HG03354 (cell line): ENCODE measurements around the gene REXO1.

Experiments used
- ATAC-seq: cut with Tn5 transposase; IDR thresholded peaks from one replicate; pipeline ENCODE4 v1.9.1; 2021; ENCODE audit warnings: mild to moderate bottlenecking; ENCODE audit not compliant: unreplicated experiment, poor library complexity, severe bottlenecking

The REXO1 gene

DNA sequence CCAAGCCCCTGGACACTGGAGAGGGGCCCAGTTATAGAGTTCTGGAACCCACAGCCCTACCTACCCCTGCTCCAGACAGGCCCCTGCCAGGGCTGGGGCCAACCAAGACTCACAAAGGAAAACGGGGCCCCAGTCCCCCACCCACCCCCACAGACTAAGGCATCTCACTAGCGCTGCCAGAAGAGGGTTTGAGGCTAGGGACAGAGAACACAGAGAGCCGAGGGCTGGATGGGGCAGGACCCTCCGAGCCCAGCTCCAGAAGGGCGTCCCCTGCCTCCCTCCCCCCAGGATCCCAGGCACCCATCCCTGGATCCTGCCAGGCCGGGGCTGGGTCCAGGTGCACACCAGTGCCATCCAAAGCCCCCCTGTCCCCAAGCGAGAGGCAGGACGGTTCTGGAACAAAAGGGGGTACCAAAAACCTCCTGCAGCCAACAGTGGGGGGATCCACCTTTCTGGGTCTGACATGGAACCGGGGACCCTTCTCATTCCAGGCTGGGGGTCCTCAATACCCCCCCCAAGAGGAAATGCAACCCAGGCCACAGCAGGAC, 4.4 kb upstream of the REXO1 start:
- no peak for ATAC-seq

DNA sequence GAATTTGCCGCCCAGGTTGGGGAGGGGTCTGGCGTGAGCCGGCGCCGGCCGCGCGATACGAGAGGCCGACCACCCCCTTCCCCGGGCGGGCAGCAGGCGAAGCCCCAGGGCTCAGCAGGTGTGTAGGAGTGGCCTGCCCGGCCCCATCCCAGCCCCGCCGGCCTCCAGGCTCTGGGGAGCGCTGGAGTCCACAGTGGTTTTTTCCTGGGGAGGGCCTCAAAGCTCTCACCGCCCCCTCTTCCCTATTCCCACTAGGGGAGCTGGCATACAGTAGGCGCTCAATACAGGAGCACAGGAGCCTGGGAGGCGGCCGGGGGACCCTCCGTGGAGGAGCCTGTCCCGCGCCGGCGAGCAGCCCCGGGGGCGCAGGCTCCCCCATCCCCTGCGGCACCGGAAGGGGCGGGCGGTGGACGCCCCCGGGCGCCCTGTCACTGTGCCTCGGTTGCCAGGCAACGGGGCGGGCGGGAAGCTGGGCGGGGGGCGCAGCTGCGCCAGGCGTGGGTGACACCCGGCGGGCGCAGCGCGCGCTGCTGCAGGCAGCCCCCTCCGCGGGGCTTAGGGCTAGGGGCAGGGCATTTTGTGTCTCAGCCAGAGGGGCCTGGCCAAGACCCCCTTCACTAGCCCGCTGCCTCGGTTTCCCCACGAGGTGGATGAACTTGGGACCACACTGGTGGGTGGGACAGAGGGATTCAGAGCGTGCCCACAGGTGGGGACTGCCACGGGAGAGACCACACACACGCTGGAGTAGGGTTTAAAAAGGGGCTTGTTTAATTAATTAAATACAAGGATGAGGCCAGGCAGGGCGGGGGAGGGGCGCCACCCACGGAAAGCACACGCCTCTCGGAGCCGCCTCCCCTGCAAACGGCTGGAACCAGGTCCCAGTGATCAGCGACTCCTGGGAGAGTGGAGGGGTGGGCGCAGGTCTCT, 3.6 kb upstream of the REXO1 start:
- ATAC-seq = no peak

DNA sequence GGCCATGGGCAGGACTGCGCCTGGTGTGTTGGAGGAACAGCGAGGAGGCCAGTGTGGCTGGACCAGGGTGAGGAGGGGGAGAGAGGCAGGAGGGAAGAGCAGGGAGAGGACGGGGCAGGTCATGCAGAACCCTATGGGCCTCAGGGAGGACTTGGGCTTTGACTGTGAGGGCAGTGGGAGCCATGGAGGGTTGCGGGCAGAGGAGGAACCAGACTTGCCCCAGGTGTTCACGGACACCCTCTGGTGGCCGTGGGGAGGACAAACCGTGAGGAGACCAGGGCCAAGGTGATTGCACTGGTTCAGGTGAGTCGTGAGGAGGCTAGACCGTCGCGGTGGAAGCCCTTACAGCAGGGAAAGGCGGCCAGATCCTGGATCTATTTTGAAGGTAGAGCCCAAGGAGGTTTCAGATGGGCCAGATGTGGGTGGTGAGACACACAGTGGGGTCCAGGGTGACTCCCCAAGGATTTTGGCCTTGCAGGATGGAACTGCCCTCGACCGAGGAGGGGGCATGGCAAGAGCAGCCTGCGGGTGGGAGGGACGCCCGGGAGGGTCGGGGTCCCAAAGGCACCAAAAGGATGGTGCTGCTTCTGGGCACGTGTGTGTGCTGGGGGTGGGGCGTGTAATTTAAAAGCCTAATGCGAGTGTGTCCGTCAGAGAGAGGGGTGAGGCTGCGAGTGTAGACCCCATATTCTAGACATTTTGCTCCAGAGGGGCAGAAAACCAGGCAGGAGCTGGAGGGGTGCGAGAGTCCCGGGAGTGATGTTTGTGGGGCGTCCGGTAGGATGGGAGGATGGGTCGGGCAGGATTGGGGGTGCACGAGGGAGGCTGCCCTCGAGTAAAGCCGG, 2.7 kb upstream of the REXO1 start:
- no peak for ATAC-seq

DNA sequence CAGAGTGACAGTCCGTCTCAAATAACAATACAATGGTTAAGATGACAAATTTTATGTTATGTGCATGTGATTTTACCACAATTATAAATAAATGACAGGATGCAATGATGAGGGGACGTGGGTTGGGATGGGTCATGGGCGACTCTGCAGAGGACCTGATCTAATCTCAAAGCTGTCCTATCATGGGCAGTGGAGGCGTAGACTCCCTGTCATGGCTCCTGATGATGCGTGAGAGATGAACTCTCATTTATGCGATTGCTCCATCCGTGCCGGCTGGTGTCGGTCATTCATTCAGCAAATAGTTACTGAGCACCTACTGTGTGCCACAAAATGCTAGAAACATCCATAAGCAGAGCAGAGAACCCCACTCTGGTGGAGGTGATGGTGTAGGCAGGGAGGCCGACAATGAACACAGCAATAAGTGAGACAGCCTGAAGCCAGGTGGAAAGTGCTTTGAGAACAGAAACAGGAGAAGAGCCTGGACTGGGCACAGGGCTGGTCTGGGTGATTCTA, 1.7 kb upstream of the REXO1 start:
- no peak for ATAC-seq

DNA sequence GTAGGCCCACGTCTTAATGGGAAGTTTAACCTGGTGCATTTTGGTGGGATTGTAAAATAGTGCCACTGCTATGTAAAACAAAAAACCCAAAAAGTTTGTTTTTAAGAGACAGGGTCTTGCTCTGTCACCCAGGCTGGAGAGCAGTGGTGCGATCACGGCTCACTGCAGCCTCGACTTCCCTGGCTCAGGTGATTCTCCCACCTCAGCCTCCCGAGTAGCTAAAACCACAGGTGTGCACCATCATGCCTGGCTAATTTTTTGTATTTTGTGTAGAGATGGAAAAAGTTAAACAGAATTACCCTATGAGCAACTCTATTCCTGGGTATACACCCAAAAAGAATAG, 820 bp upstream of the REXO1 start:
- ATAC-seq = no peak

DNA sequence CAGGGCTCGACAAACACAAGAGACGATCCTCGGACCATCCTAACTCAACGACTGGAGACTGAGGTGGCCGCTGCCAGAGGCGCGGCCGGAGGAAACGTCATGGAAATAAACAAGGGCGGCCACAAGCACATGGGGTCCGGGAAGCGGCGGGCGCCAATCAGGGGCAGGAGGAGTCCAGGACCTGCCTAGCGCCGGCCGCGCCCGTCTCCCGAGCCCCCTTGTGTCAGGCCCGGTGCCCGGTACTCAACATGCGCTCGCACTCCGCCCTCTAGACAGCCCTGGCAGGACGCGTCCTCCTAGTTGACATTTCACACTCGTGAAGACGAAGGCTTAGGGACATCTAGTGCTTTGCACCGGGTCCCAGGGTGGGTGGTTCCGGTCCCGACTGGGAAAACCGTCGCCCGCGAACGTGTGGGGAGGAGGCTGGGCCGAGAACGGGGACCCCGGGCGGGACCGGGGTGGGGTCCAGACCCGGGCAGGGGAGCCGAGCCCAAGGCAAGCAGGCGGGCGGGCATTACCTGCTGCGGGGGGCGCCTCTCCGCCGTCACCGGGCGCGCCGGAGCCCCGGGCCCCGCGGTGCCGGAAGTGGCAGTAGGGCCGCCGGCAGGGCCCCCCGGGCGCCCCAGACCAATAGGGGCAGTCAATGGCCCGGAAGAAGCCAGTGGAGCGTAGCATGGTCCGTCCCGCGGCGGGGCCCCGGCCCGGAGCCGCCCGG, 442 bp downstream of the REXO1 start:
- peak; percentile 33 for ATAC-seq

DNA sequence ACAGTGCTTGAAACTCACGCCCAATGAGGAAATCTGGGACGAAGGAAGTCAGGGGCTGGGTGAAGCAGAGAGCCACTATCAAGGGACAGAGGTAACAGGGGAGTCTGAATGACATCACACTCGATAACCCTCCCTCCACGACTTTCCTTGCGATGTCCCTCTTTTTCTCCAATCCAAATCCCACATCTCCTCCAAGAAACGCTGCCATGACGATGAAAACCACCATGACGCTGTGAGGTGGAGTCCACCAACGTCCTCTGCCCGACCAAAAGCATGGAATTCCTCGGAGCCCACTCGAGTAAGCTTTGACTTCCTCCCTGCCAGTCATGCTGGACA, 967 bp downstream of the REXO1 start:
- ATAC-seq = no peak

DNA sequence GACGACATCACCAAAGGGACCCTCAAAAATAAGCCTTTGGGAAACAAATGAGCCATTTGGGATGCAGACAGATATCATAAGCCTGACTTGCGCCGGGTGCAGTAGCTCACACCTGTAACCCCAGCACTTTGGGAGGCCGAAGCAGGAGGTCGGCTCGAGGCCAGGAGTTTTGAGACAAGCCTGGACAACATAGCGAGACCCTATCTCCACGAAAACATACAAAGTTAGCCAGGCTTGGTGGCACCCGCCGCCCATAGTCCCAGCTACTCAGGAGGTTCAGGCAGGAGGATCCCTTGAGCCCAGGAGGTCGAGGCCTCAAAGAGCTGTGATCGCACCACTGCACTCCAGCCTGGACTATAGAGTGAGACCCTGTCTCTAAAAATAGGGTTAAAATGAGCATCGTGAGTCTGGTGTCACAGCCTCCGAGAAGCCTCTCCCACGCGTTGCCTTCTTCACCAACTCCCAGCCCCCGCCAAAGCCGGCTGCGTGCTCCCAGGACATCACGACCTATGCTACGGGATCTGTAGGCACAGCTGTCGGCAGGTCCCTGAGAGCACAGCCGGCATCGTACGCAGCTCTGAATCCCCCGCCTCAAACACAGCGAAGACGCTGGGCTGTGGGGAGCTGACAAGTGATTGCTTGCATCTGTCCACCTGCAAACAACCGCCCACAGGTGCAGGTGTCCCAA, 1.6 kb downstream of the REXO1 start:
- no peak for ATAC-seq

DNA sequence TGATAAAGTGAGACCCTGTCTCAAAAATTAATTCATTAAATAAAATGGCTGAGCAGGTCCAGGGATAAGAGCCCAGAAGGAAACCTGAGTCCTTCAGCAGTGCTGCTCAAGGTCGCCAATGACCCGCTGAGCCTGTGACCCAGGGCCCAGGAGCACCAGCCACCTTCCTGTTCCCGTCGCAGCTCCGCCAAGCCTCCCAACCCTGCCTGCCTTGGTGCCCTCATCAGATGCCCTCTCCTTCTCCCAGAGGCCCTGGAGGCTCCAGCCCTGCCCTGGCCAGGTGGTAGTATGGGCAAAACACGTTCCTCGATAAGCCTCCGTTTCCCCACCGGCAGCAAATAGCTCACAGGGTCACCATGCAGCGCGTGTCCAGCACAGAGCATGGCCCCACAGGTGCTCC, 2.6 kb downstream of the REXO1 start:
- no peak for ATAC-seq

DNA sequence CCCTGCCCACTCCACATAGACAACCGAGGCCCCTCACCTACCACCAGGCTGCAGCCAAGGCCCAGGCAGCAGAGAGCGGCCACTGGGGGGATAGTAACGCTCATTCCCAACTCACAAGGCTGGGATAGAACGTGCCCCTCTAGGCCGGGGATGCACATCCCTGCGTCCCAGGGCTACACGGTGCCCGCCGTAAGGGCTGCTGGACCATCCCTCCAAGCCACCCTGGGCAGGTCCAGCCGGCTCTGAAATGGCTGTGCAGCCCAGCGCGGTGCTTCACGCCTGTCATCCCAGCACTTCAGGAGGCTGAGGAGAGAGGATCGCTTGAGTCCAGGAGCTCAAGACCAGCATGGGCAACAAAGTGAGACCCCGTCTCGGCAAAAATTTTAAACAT, 3.2 kb downstream of the REXO1 start:
- no peak for ATAC-seq

DNA sequence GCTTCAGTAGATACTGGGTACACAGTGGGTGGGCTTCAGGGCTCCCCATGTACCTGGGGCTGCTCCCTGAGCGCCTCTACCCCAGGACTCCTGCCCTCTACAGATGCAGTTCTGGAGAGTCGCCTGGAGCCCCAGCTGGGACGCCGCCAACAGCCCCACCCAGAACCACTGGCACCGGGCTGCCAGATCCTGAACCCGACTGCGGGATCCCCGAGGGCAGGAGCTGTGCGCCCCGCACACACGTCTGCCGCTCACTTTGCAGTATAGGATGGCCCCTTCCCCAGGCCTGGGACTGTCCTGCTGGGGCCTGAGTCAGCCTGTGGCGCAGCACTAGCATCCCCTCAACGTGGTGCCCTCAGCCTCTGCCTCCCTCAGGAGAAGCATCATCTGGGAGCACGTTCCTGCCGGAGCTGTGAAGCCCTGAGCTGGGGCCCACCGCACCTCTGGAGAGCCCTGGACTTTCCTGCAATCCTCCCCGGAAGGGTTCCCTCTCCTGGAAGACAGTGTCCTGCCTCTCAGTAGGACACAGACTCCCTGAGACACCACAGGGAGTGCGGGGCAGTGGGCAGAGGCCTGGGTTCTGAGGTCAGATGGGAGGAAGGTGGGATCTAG, 3.7 kb downstream of the REXO1 start:
- ATAC-seq = no peak

DNA sequence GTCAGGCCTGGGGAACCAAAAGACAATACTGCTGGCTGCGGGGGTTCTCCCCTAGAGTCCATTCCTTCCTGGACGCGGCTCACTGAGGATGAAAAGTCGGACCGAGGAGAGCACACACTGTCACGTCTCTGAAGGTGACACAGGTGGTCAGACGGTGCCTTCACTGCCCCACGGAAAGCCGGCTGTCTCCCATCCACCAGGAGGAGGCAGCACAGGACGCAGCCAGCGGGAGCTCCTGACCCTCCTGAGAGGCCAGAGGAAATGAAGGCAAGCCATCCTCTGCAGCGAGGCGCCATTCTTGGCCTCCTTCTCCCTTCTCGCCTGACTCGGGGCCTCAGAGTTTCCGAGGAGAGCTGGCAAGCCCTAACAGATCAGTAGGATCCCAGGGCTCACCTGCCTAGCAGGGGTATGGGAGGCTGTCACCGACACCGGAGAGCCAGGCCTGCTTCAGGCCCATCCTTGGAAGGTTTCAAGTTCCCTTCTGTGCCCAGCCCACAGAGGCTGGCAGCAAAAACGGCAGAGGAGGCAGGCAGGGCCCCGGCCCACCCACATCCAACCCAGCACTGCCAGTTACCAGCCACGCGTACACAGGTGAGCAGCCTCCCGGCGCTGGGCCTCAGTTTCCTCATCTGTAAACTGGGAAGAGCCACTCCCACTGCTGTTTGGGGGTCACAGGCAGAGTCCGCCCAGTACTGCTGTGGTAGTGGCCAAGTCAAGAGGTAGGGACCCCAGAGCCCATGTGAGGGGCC, 4.5 kb downstream of the REXO1 start:
- ATAC-seq = no peak

DNA sequence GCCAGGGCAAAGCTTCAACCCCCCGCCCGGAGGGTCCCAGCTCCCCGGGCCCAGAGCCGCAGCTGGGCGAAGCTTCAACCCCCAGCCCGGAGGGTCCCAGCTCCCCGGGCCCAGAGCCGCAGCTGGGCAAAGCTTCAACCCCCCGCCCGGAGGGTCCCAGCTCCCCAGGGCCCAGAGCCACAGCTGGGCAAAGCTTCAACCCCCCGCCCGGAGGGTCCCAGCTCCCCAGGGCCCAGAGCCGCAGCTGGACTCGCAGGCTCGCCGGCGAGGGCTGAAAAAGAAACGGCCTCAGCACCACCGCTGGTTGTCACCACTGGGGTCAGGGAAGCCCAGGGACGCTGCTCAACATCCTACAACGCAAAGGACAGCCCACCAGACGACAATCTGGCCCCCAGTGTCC, 5.2 kb downstream of the REXO1 start:
- no peak for ATAC-seq

DNA sequence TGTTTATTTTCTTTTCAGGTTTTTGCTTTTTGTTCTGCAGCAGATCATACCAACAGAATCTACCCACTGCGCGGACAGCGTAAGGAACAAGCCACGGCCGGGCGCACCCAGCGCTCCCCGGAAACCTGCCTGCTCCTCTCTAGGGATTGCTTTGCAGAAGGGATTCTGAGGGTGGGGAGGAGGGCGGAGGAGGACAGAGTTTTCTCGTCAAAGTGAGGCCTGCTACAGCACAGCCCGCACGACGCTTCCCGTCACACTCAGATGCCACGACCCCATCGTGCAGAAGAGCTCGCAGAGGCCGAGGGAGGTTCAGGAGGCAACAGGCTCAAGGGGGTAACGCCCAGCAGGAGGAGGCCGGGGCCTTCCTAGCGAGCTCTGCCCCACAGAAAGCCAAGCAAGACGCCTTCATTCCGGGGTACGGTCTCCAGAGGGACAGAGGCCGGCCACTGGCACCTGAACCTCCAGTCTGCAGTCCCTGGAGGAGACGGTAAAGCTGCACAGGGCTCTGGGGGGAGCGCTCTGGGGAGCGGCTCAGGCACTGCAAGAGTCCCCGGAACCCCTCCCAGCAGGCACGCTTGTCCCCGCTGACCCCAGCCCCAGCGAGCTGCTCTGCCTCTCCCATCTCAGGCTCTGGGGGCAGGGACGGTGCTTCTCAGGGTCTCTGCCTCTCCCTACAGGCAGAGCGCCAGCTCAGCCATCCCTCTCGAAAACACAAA, 6.9 kb downstream of the REXO1 start:
- no peak for ATAC-seq

DNA sequence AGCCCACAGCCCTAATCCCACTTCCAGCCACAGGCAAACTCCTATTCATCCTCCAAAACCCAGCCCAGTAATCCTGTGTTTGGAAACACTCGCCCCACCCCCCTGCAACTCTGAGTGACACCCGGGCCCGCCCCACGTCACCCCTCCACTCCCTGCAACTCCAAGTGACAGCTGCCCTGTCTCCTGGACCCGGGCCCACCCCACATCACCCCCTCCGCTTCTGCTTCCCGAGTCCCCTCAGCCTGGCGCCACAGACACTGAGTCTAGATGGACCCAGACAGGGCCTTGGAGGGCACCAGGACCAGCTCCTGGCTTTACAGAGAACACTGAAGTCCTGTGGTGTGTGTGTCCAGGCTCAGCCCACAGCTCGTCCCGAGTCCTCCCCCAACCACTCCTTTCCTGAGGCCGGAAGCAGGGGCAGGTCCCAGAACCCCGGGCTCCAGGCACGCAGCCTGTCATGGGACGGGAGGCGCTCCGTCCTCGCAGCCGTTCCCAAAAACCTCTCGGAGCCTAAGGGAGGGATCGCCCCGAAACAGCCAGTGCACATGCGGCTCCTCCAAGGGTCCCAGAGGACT, 7.7 kb downstream of the REXO1 start:
- ATAC-seq = no peak

DNA sequence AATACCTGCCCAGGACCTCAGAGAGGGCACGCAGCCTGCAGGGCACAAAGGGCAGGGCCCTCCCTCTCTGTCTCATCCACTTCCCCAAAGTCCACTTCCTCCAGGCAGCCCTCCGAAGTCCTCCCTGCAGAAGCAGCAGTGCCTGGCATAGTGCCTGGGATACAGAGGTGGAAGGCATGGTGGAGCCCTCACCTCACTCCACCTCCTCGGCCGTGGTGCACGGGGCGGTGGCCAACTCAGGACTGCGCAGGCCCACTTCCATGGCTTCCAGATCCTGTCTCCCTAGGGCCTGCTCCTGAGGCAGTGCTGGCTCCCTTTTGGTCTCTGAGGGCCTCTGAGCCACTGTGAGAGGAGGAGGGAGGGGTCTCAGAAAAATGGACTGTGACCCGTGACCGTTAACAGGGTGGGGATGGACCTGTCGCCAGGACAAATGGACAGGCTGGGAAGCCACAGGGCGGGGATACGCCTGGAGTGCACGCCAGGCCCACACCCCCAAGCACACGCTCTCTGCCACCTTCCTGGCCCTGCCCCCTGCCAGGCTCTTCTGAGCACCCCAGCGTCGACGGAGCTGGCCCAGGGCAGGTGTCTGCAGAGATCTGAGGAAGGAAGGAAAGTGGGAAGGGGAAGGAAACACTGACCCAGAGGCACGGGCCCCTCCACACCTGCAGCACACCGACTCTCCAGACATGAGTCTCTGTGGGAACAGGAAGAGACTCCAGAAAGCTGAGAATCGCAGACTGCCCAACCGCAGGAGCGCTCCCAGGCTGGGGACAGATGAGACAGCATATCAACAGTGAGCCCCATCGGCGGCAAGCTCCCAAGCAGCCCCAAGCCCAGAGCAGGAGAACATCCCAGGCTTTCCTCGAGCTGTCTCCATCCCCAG, 8.4 kb downstream of the REXO1 start:
- ATAC-seq = no peak
